Hepatocyte (in vitro differentiated cells): ENCODE measurements around the gene PLCB2.
A peak's percentile ranks its signal among the peaks of the same experiment; 100 is the strongest.

ENCODE experiments used
- EZH2 ChIP-seq: fragments of 200-600 bp; sonication (generic); IDR thresholded peaks from 2 replicates; pipeline ENCODE4 v1.6.1; 2016; ENCODE audit warnings: antibody characterized with exemption, mild to moderate bottlenecking, borderline replicate concordance
- EZH2phosphoT487 ChIP-seq: fragments of 200-600 bp; sonication (generic); IDR thresholded peaks from one replicate; pipeline ENCODE4 v1.6.1; 2018; ENCODE audit warnings: antibody characterized with exemption, mild to moderate bottlenecking, low read depth, moderate library complexity; ENCODE audit not compliant: unreplicated experiment, severe bottlenecking
- TF ChIP-seq, protein P1 (sequence below): fragments of 200-600 bp; sonication (generic); IDR thresholded peaks from 2 replicates; pipeline ENCODE4 v1.5.1; 2016; ENCODE audit warnings: antibody characterized with exemption, mild to moderate bottlenecking; ENCODE audit not compliant: poor library complexity

DNA sequence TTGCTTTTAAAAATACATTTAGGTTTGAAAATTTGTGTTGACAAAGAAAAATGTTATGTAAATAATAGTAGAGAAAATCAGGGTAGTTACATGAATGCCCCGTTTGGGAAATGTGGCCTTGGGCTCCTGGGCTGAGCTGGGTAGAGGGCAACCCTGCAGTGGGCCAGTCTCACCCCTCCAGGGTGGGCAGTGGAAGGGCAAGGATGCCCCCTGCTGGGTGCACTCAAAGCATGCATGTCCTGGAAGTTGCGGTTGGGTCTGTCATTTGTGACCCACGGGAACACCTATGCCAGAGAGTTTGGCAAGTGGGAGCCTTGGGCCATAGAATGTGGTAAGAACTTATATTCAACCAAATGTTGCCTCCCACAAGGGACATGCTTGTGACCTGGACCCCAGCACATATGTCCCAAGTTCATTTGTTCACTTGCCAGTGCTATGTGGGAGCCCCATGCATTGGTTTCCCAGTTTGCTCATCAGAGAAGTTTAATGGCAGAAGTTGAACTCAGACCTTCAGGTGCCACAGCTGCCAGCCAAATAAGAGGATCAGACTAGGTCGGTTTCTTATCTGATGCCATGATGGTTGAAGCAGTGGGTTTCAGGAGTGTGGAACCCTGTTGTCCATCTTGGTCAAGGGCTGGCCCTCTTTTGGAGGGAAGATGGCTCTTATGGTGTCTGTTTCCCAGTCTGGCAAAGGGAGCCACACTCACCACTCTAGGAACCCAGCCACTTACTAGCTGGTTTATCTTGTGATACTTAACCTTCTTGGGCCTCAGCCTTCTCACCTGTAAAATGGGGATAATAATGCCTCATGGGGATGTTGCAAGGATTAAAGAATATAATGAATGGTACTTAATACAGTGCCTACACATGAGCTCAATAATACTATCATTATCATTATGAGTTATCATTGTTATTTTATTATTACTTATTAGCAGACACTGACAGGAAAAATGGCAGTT is 2.5 kb upstream of the PLCB2 start:
- TF ChIP-seq, protein P1, sequence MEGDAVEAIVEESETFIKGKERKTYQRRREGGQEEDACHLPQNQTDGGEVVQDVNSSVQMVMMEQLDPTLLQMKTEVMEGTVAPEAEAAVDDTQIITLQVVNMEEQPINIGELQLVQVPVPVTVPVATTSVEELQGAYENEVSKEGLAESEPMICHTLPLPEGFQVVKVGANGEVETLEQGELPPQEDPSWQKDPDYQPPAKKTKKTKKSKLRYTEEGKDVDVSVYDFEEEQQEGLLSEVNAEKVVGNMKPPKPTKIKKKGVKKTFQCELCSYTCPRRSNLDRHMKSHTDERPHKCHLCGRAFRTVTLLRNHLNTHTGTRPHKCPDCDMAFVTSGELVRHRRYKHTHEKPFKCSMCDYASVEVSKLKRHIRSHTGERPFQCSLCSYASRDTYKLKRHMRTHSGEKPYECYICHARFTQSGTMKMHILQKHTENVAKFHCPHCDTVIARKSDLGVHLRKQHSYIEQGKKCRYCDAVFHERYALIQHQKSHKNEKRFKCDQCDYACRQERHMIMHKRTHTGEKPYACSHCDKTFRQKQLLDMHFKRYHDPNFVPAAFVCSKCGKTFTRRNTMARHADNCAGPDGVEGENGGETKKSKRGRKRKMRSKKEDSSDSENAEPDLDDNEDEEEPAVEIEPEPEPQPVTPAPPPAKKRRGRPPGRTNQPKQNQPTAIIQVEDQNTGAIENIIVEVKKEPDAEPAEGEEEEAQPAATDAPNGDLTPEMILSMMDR = peak; percentile 72
- TF ChIP-seq EZH2 (no peak), EZH2phosphoT487 (no peak)
